Cerebellar nuclear complex (tissue), 1 donor: Measurements from ENCODE around the gene PRKAG1.

Experiments used
- DNase-seq, 2 experiments: peaks; one replicate each; lab custom pipeline; 2025; lab: John Stamatoyannopoulos, UW

PRKAG1 gene

GRCh38 chr12:48981757-48982157 is 36.8 kb downstream of the PRKAG1 start:
- no peak for DNase-seq

GRCh38 chr12:48980953-48981756 is 37.4 kb downstream of the PRKAG1 start:
- DNase-seq = no peak

- no peak for DNase-seq
Observed at GRCh38 chr12:48980389-48980952, 38.1 kb downstream of the PRKAG1 start.

GRCh38 chr12:48979602-48980388 is 38.8 kb downstream of the PRKAG1 start:
- DNase-seq = no peak

- DNase-seq = no peak
Observed at GRCh38 chr12:48978741-48979601, 39.6 kb downstream of the PRKAG1 start.

GRCh38 chr12:48978291-48978740 is 40.3 kb downstream of the PRKAG1 start, which contains the start of gene WNT1:
Gene WNT1, plus strand, starts transcription at chr12:48978322. Its CDS starts 329 bp downstream, at chr12:48978651.
- DNase-seq = no peak

- no peak for DNase-seq
Observed at GRCh38 chr12:48977290-48978281, 41.0 kb downstream of the PRKAG1 start.

GRCh38 chr12:48973941-48974673 is 44.5 kb downstream of the PRKAG1 start:
- no peak for DNase-seq

GRCh38 chr12:48973531-48973930 is 45.0 kb downstream of the PRKAG1 start:
- DNase-seq = no peak

GRCh38 chr12:48972952-48973483 is 45.6 kb downstream of the PRKAG1 start:
- no peak for DNase-seq

- no peak for DNase-seq
Observed at GRCh38 chr12:48972213-48972951, 46.2 kb downstream of the PRKAG1 start.

- DNase-seq = no peak
Observed at GRCh38 chr12:48970702-48971334, 47.8 kb downstream of the PRKAG1 start.

GRCh38 chr12:48969833-48970701 is 48.5 kb downstream of the PRKAG1 start:
- DNase-seq = no peak

GRCh38 chr12:48969160-48969771 is 49.3 kb downstream of the PRKAG1 start:
- DNase-seq = no peak

- no peak for DNase-seq
Observed at GRCh38 chr12:48968467-48968866, 50.1 kb downstream of the PRKAG1 start.

GRCh38 chr12:48967991-48968390 is 50.6 kb downstream of the PRKAG1 start:
- DNase-seq = no peak
